ENCODE data around the gene RTN4IP1.
"Not testable (repeated sequence)": the region's sequence is repeated elsewhere in the genome, so short reads cannot be mapped to it uniquely, and the experiment has no call there.

The RTN4IP1 gene

DNA sequence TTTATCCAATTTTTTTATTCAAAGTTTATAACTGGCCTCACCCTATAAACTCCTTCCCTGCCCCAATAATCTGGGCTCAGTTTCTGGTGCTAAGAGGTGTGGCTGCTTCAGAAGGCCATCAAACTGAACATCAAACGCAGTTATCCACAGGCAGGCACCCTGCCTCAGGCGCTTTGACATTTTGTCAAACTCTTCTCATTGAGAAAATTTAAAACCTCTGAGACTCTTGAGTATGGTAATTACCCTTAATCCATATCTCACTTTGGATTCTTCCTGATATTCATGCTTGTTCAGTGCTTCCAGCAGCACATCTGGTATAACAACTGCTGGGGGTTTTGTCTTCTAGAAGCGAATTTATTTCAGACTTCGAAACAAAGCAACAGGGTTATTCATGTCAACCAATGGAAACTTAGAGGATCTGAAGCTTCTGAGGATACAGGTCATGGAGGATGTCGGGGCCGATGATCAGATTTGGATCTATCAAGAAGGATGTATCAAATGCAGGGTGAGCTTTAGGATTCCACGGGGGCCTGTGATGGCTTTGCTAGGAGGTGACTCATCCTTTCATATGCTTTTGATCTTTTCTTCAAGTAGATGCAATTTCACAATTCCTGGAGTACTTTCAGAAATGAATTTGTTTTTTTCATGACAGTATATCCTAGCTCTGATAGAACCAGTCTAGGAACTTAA, 68.2 kb downstream of the RTN4IP1 start:
- in situ Hi-C loops (cut with MboI; ENCODE audit: low sequenced_read_pairs) = loop anchor here (10.0 to 25.0 kb wide), 2 partner anchors 226 to 426 kb away; no protein-coding TSS in a partner anchor
- DNase-seq (ENCODE audit: low spot score in 2 of 2) = no peak
- no peak overlapping the region for H3K4me3 ChIP-seq
- no peaks in the 10 kb centered on the region for H3K9me3 ChIP-seq
- H3K27me3 ChIP-seq (ENCODE audit: low read depth) = no peaks in the 10 kb centered on the region
- peaks cover 2% of the 10 kb centered on the region; the same call in 1 of the 2 replicates for H3K4me1 ChIP-seq
- H3K36me3 ChIP-seq (replicated peaks) = no peaks in the 10 kb centered on the region

DNA sequence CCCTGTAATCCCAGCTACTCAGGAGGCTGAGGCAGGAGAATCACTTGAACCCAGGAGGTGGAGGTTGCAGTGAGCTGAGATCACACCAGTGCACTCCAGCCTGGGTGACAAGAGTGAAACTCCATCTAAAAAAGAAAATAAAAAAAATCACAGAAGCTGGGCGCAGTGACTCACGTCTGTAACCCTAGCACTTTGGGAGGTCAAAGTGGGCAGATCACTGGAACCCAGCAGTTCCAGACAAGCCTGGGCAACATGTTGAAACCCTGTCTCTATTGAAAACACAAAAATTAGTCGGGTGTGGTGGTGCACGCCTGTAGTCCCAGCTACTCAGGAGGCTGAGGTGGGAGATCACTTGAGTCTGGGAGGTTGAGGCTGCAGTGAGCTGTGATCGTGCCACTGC, 69.6 kb downstream of the RTN4IP1 start:
- not testable (repeated sequence) for H3K4me1 ChIP-seq; DNase-seq (ENCODE audit: low spot score in 2 of 2)

DNA sequence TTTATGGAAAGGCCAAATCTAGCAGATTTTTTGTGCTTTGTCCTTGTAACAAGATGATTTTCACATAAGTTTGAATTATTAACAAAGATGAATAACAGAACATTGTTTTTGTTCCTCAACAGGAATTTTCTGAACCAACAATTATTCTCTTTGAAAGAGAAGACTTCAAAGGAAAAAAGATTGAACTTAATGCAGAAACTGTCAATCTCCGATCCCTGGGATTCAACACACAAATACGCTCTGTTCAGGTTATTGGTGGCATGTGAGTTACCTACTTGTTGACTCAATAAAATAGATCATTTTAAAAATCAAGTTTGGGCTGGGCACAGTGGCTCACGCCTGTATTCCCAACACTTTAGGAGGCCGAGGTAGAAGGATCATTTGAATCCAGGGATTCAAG, 70.9 kb downstream of the RTN4IP1 start:
- in situ Hi-C loops (cut with MboI; ENCODE audit: low sequenced_read_pairs) = loop anchor here (25.0 kb wide), 1 partner anchor 429 kb away; no protein-coding TSS in a partner anchor
- Histone ChIP-seq H3K4me1 (peaks cover 4% of the 10 kb centered on the region; the same call in 1 of the 2 replicates), H3K9me3 (no peaks in the 10 kb centered on the region), H3K4me3 (no peak overlapping the region), H3K27me3 (ENCODE audit: low read depth) (no peaks in the 10 kb centered on the region), H3K36me3 (replicated peaks) (no peaks in the 10 kb centered on the region)
- DNase-seq (ENCODE audit: low spot score in 2 of 2) = no peak

More for the DNA sequence above, 69.6 kb downstream of the RTN4IP1 start:
- H3K9me3 ChIP-seq; H3K4me3 ChIP-seq; H3K27me3 ChIP-seq (ENCODE audit: low read depth); H3K36me3 ChIP-seq (replicated peaks): not testable (repeated sequence)
- in situ Hi-C loops (cut with MboI; ENCODE audit: low sequenced_read_pairs) = loop anchor here (10.0 to 25.0 kb wide), 2 partner anchors 225 to 428 kb away; no protein-coding TSS in a partner anchor

DNA sequence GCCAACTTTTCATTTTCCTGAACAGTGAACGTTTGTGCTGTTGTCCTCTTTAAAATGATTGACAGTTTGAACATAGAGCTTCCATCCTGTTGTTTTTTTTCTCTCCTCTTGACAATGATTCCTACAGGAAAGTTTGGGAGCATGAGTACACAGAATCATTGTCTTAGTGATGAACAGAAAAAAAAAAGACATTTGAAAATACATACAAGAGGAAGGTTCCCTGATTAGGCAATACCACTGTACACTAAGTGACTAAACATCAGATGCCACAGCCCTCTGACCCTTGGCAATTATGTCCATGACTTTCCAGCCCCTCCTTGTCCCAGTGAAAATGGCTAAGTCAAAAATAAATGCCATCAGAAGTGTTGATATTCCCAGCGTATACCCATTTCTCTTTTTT, 71.5 kb downstream of the RTN4IP1 start:
- peaks cover 4% of the 10 kb centered on the region; the same call in 1 of the 2 replicates for H3K4me1 ChIP-seq
- DNase-seq (ENCODE audit: low spot score in 2 of 2) = no peak
- in situ Hi-C loops (cut with MboI; ENCODE audit: low sequenced_read_pairs) = loop anchor here (25.0 kb wide), 1 partner anchor 429 kb away; no protein-coding TSS in a partner anchor
- H3K36me3 ChIP-seq (replicated peaks) = no peaks in the 10 kb centered on the region
- H3K9me3 ChIP-seq = no peaks in the 10 kb centered on the region
- no peaks in the 10 kb centered on the region for H3K27me3 ChIP-seq (ENCODE audit: low read depth)
- H3K4me3 ChIP-seq = no peak overlapping the region

DNA sequence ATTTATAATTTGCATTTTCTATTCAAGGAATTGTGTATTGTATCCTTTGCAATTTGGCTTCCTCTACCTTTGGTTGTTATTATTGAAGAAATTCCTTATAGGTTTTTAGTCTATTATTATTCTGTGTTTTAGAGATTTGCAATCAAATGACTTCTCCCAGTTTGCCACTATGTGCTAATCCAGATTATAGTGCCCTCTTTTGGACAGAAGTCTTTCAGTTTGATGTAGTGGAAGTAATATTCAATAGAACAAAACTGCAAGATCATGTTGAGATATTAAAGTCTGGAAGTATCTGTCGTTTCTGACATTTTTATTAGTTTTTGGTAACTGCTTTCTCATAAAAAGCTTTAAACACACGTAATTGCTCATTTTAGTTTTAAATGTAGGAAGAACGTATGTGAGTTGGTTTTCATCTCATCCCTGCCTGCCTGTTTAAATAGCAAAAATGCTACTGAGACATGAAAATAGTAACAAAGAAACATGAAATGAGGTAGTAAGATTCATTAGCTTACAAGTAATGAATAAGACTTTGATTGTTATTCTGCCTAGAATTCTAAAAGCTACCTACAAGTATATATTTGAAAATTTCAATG, 72.8 kb downstream of the RTN4IP1 start:
- H3K4me1 ChIP-seq = peaks cover 4% of the 10 kb centered on the region; the same call in 1 of the 2 replicates
- H3K9me3 ChIP-seq = no peaks in the 10 kb centered on the region
- H3K4me3 ChIP-seq = no peak overlapping the region
- DNase-seq (ENCODE audit: low spot score in 2 of 2) = peak in 1 of 2 experiments; percentile 52
- no peaks in the 10 kb centered on the region for H3K27me3 ChIP-seq (ENCODE audit: low read depth)
- no peaks in the 10 kb centered on the region for H3K36me3 ChIP-seq (replicated peaks)
- in situ Hi-C loops (cut with MboI; ENCODE audit: low sequenced_read_pairs) = loop anchor here (25.0 kb wide), 1 partner anchor 431 kb away; no protein-coding TSS in a partner anchor

DNA sequence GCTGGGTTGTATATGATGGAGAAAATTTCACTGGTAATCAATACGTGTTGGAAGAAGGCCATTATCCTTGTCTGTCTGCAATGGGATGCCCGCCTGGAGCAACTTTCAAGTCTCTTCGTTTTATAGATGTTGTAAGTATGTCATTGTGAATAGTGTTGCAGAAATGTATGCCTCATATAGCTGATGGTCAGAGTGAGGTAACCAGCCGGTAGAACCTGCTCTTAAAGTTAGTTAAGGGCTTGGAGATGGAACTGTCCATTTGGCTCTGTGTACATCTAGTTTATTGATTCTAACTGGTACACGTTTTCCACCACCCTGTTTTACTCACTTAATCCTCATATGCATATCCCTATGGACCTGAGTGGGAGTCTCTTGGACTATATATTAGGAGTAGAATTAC, 73.5 kb downstream of the RTN4IP1 start:
- Histone ChIP-seq H3K36me3 (replicated peaks) (no peaks in the 10 kb centered on the region), H3K27me3 (ENCODE audit: low read depth) (no peaks in the 10 kb centered on the region), H3K4me1 (peaks cover 4% of the 10 kb centered on the region; the same call in 1 of the 2 replicates), H3K9me3 (no peaks in the 10 kb centered on the region), H3K4me3 (no peak overlapping the region)
- in situ Hi-C loops (cut with MboI; ENCODE audit: low sequenced_read_pairs) = loop anchor here (25.0 kb wide), 1 partner anchor 432 kb away; no protein-coding TSS in a partner anchor
- DNase-seq (ENCODE audit: low spot score in 2 of 2) = no peak

DNA sequence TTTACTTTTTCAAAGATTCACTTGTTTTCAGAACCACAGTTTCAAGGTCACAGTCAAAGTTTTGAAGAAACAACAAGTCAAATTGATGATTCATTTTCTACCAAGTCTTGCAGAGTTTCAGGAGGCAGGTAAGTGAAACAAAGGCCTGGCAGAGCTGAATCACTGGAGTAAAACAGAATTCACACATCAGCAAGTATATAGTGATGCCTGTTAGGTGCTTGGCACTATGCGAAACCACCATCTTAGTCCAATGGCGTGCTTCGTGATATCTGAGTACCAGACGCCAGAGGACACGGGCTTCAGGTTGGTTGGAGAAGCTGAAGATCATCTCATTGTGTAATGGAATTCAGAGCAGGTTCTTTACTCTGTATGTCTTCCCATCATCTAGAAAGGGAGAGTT, 75.9 kb downstream of the RTN4IP1 start:
- Histone ChIP-seq H3K4me1 (peaks cover 4% of the 10 kb centered on the region; the same call in 1 of the 2 replicates), H3K4me3 (no peak overlapping the region), H3K36me3 (replicated peaks) (no peaks in the 10 kb centered on the region), H3K9me3 (no peaks in the 10 kb centered on the region), H3K27me3 (ENCODE audit: low read depth) (no peaks in the 10 kb centered on the region)
- DNase-seq (ENCODE audit: low spot score in 2 of 2) = no peak
- in situ Hi-C loops (cut with MboI; ENCODE audit: low sequenced_read_pairs) = loop anchor here (25.0 kb wide), 1 partner anchor 434 kb away; no protein-coding TSS in a partner anchor

DNA sequence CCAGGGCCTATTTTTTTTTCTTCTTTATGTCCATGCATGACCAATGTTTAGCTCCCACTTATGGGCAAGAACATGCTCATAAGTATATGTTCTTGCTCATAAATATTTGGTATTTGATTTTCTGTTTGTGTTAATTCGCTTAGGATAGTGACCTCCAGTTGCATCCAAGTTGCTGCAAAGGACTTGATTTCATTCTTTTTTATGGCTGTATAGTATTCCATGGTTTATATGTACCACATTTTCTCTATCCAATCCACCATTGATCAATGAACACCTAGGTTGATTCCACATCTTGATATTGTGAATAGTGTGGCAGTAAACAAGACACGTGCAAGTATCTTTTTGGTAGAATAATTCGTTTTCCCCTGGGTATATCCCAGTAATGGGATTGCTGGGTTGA, 78.1 kb downstream of the RTN4IP1 start:
- no peaks in the 10 kb centered on the region for H3K9me3 ChIP-seq
- no peak overlapping the region for H3K4me3 ChIP-seq
- H3K4me1 ChIP-seq = peaks cover 14% of the 10 kb centered on the region
- no peak for DNase-seq (ENCODE audit: low spot score in 2 of 2)
- H3K36me3 ChIP-seq (replicated peaks) = no peaks in the 10 kb centered on the region
- no peaks in the 10 kb centered on the region for H3K27me3 ChIP-seq (ENCODE audit: low read depth)
- in situ Hi-C loops (cut with MboI; ENCODE audit: low sequenced_read_pairs) = loop anchor here (25.0 kb wide), 1 partner anchor 436 kb away; no protein-coding TSS in a partner anchor

DNA sequence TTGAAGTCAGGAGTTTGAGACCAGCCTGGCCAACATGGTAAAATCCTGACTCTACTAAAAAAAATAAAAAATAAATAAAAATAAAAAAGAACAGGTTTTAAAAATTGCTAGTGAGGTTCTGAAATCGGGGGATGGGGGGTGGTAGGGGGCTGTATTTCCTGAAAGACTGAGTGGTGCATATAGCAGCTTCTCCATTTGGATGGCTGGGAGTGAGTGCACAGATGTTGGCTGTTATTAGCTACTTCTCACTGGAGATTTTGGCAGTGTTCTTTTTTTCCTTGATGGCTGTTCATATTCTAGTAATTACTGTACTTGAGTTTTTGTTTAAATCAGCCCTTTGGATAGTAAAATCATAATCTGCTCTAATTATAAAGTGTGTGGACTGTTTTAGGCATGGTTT, 79.8 kb downstream of the RTN4IP1 start:
- Histone ChIP-seq H3K4me3 (no peak overlapping the region), H3K36me3 (replicated peaks) (no peaks in the 10 kb centered on the region), H3K4me1 (peaks cover 12% of the 10 kb centered on the region), H3K27me3 (ENCODE audit: low read depth) (no peaks in the 10 kb centered on the region), H3K9me3 (no peaks in the 10 kb centered on the region)
- in situ Hi-C loops (cut with MboI; ENCODE audit: low sequenced_read_pairs) = no loop called here
- no peak for DNase-seq (ENCODE audit: low spot score in 2 of 2)

DNA sequence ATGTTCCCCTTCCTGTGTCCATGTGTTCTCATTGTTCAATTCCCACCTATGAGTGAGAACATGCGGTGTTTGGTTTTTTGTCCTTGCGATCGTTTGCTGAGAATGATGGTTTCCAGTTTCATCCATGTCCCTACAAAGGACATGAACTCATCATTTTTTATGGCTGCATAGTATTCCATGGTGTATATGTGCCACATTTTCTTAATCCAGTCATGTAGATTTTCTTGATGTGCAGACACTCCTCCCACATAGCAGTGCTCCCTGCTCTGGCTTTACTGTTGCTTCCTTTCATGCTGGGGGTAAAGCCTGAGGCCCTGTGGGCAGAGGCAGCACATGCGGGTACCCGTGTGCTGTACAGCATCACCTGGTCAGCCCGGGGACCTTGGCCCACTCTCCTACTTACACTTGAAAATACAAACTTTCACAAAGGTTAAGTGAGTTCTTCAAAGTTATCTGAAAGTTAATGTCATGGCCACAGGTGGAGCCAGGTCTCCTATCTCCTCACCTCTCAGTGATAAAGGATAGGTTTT, 80.3 kb downstream of the RTN4IP1 start:
- H3K36me3 ChIP-seq (replicated peaks); in situ Hi-C loops (cut with MboI; ENCODE audit: low sequenced_read_pairs); H3K27me3 ChIP-seq (ENCODE audit: low read depth); H3K9me3 ChIP-seq; DNase-seq (ENCODE audit: low spot score in 2 of 2); H3K4me3 ChIP-seq: not testable (repeated sequence)
- peaks cover 12% of the 10 kb centered on the region for H3K4me1 ChIP-seq

DNA sequence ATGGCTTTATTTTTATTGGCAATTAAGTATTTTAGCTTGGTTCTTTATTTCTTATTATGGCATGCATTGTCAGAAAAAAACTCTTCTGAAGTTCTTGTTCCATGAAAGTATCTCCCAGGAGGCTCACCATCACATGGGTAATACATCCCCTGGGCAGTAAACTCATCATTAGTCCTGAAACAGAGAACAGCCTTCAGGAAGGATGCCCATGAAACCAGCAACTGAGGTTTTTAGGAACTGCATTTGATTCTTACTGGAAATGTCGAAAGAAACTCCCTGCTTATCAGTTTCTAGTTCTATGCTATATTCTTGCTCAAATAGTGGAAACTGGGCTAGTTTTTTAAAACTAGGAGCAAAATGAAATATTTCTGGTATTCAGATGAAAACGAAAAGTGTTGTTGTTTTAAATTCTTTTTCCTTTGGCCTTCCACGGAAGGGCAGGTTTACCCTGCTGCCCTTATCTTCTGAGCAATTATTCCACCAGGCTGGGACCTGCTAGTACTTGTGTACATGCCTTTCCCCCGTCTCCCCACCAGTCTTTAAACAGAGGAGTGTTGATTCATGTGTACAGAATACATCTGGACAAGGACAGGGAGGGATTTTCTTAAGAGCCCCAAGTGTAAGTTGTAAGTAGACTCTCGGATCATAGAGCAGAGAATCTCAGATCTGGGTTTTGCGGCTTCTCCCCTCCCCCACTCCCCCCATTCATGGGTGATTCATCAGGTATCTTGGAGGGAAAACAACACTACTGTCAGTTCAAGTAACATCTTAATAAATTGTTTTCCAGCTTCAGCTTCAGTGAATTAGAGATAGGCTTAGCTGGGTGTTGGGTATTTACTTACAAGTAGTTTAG, 81.5 kb downstream of the RTN4IP1 start:
- Histone ChIP-seq H3K36me3 (replicated peaks) (no peaks in the 10 kb centered on the region), H3K9me3 (no peaks in the 10 kb centered on the region), H3K4me1 (peaks cover 12% of the 10 kb centered on the region), H3K4me3 (no peak overlapping the region), H3K27me3 (ENCODE audit: low read depth) (no peaks in the 10 kb centered on the region)
- in situ Hi-C loops (cut with MboI; ENCODE audit: low sequenced_read_pairs) = no loop called here
- no peak for DNase-seq (ENCODE audit: low spot score in 2 of 2)

DNA sequence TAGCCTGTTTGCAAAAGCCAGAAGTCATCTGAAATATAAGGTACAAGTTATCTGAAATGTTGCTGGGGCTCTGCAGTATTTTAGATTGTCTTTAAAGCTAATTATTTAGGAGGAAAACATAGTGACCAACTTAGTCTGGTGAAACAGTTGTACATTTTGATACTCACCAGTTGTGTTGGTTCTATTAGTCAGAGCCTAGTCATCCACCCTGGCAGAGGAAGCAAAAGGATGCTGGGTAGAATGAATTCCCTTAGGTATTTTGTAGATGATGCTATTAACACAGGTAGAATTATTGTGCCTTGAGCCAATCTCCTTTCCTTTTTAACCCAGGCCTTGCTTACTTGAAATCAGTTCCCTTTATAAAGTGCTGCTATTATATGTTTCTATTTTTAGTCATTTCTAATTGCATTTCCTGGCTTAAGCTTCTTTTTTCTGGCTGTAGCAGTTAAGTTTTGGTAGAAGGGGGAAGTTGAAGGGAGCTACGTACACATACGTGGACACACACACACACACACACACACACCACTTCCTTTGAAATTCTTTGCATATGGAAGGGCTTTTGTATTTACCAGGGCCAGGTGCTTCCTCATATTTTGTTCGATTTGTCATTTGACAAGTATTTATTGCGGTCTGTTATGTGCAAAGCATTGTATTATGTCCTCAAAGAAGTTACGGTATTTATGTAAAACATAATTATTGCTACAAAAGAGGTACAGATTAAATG, 82.4 kb downstream of the RTN4IP1 start:
- Histone ChIP-seq H3K4me3 (no peak overlapping the region), H3K27me3 (ENCODE audit: low read depth) (no peaks in the 10 kb centered on the region), H3K4me1 (peaks cover 12% of the 10 kb centered on the region), H3K36me3 (replicated peaks) (no peaks in the 10 kb centered on the region), H3K9me3 (no peaks in the 10 kb centered on the region)
- in situ Hi-C loops (cut with MboI; ENCODE audit: low sequenced_read_pairs) = no loop called here
- DNase-seq (ENCODE audit: low spot score in 2 of 2) = peak; percentile 26 to 69

DNA sequence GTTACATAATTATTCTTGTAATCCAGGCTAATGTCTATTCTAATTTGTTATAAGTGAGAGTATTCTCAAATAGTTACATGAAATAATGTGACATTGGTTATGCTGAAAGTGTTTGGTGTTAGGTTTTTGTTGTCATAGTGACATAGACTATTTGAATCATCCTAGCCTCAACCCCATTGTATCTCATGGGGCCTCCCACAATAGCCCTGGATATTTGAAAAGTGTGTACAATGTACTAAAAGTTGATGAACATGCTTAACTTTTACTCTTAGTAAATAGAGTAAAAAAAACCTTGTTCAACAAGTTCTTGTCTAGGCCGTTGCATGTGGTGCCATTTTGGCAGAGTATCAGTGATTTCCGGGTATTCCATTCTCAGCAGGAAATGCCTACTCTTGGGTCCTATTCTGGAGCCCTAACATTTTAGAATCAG, 83.0 kb downstream of the RTN4IP1 start:
- DNase-seq (ENCODE audit: low spot score in 2 of 2) = no peak
- Histone ChIP-seq H3K9me3 (no peaks in the 10 kb centered on the region), H3K4me3 (no peak overlapping the region), H3K36me3 (replicated peaks) (no peaks in the 10 kb centered on the region), H3K27me3 (ENCODE audit: low read depth) (no peaks in the 10 kb centered on the region), H3K4me1 (peaks cover 12% of the 10 kb centered on the region)
- in situ Hi-C loops (cut with MboI; ENCODE audit: low sequenced_read_pairs) = no loop called here

Data from HAP-1 (cell line).